HEK293 (cell line): ENCODE data around the gene PPOX.
A peak's percentile ranks its signal among the peaks of the same experiment; 100 is the strongest.

Source experiments
- GFI1B ChIP-seq: fragments of 450-650 bp; formaldehyde crosslinking; IDR thresholded peaks from 2 replicates; pipeline ENCODE4 v1.5.1; 2016; ENCODE audit warnings: missing biosample characterization, missing genetic modification characterization
- IKZF3 ChIP-seq: fragments of 450-650 bp; IDR thresholded peaks from 2 replicates; pipeline ENCODE4 v1.5.0; 2018; ENCODE audit warnings: missing biosample characterization, mild to moderate bottlenecking, missing genetic modification characterization, moderate library complexity
- KLF10 ChIP-seq: fragments of 450-650 bp; IDR thresholded peaks from 2 replicates; pipeline ENCODE4 v1.5.1; 2018; ENCODE audit warnings: missing biosample characterization, mild to moderate bottlenecking, missing genetic modification characterization
- KLF16 ChIP-seq: fragments of 450-650 bp; formaldehyde crosslinking; IDR thresholded peaks from 2 replicates; pipeline ENCODE4 v1.5.1; 2017; ENCODE audit warnings: missing biosample characterization, missing genetic modification characterization
- KLF9 ChIP-seq: fragments of 450-650 bp; formaldehyde crosslinking; IDR thresholded peaks from 2 replicates; pipeline ENCODE4 v1.5.1; 2016; ENCODE audit warnings: missing biosample characterization, missing genetic modification characterization, low read depth
- REPIN1 ChIP-seq: fragments of 450-650 bp; formaldehyde crosslinking; IDR thresholded peaks from 2 replicates; pipeline ENCODE4 v1.5.1; 2017; ENCODE audit warnings: missing biosample characterization, missing genetic modification characterization, low read depth
- ZBTB1 ChIP-seq: fragments of 450-650 bp; formaldehyde crosslinking; IDR thresholded peaks from 2 replicates; pipeline ENCODE4 v1.5.1; 2016; ENCODE audit warnings: missing biosample characterization, missing genetic modification characterization
- ZNF114 ChIP-seq: fragments of 450-650 bp; formaldehyde crosslinking; IDR thresholded peaks from 2 replicates; pipeline ENCODE4 v1.5.0; 2017; ENCODE audit warnings: missing biosample characterization, missing genetic modification characterization
- ZNF140 ChIP-seq: fragments of 450-650 bp; formaldehyde crosslinking; IDR thresholded peaks from 2 replicates; pipeline ENCODE4 v1.5.1; 2016; ENCODE audit warnings: missing biosample characterization, missing genetic modification characterization
- ZNF148 ChIP-seq: fragments of 450-650 bp; formaldehyde crosslinking; IDR thresholded peaks from 2 replicates; pipeline ENCODE4 v1.5.0; 2017; ENCODE audit warnings: missing biosample characterization, missing genetic modification characterization, borderline replicate concordance
- ZNF239 ChIP-seq: fragments of 450-650 bp; formaldehyde crosslinking; IDR thresholded peaks from 2 replicates; pipeline ENCODE4 v1.5.1; 2016; ENCODE audit warnings: missing biosample characterization, missing genetic modification characterization
- ZNF248 ChIP-seq: fragments of 450-650 bp; formaldehyde crosslinking; IDR thresholded peaks from 2 replicates; pipeline ENCODE4 v1.5.1; 2017; ENCODE audit warnings: missing biosample characterization, missing genetic modification characterization
- ZNF354C ChIP-seq: fragments of 450-650 bp; formaldehyde crosslinking; IDR thresholded peaks from 2 replicates; pipeline ENCODE4 v1.5.1; 2016; ENCODE audit warnings: missing biosample characterization, missing genetic modification characterization, low read depth, borderline replicate concordance
- ZNF423 ChIP-seq: fragments of 450-650 bp; formaldehyde crosslinking; IDR thresholded peaks from 2 replicates; pipeline ENCODE4 v1.5.1; 2016; ENCODE audit warnings: missing biosample characterization, missing genetic modification characterization
- ZNF510 ChIP-seq: fragments of 450-650 bp; formaldehyde crosslinking; IDR thresholded peaks from 2 replicates; pipeline ENCODE4 v1.5.1; 2018; ENCODE audit warnings: mild to moderate bottlenecking, missing genetic modification characterization, missing biosample characterization; ENCODE audit not compliant: insufficient replicate concordance
- ZNF558 ChIP-seq: fragments of 450-650 bp; formaldehyde crosslinking; IDR thresholded peaks from 2 replicates; pipeline ENCODE4 v1.5.1; 2016; ENCODE audit warnings: missing biosample characterization, missing genetic modification characterization
- ZNF571 ChIP-seq: fragments of 450-650 bp; formaldehyde crosslinking; IDR thresholded peaks from 2 replicates; pipeline ENCODE4 v1.5.0; 2017; ENCODE audit warnings: missing biosample characterization, missing genetic modification characterization
- ZNF585B ChIP-seq: fragments of 450-650 bp; formaldehyde crosslinking; IDR thresholded peaks from 2 replicates; pipeline ENCODE4 v1.5.1; 2016; ENCODE audit warnings: missing biosample characterization, missing genetic modification characterization
- ZNF600 ChIP-seq: fragments of 450-650 bp; formaldehyde crosslinking; IDR thresholded peaks from 2 replicates; pipeline ENCODE4 v1.5.1; 2016; ENCODE audit warnings: missing biosample characterization, missing genetic modification characterization
- ZNF610 ChIP-seq: fragments of 450-650 bp; formaldehyde crosslinking; IDR thresholded peaks from 2 replicates; pipeline ENCODE4 v1.5.1; 2016; ENCODE audit warnings: missing biosample characterization, missing genetic modification characterization, borderline replicate concordance
- ZNF654 ChIP-seq: fragments of 450-650 bp; formaldehyde crosslinking; IDR thresholded peaks from 2 replicates; pipeline ENCODE4 v1.5.1; 2016; ENCODE audit warnings: low read depth, missing biosample characterization, missing genetic modification characterization
- ZNF704 ChIP-seq: fragments of 450-650 bp; formaldehyde crosslinking; IDR thresholded peaks from 2 replicates; pipeline ENCODE4 v1.5.1; 2016; ENCODE audit warnings: missing biosample characterization, missing genetic modification characterization
- ZNF776 ChIP-seq: fragments of 450-650 bp; formaldehyde crosslinking; IDR thresholded peaks from 2 replicates; pipeline ENCODE4 v1.5.0; 2017; ENCODE audit warnings: missing biosample characterization, missing genetic modification characterization, borderline replicate concordance
- TF ChIP-seq, protein P1 (sequence below): fragments of 450-650 bp; formaldehyde crosslinking; IDR thresholded peaks from 2 replicates; pipeline ENCODE4 v1.5.1; 2016; ENCODE audit warnings: missing biosample characterization, missing genetic modification characterization
- TF ChIP-seq, protein P2 (sequence below): fragments of 450-650 bp; formaldehyde crosslinking; IDR thresholded peaks from 2 replicates; pipeline ENCODE4 v1.5.1; 2017; ENCODE audit warnings: missing biosample characterization, missing genetic modification characterization
- TF ChIP-seq, protein P3 (sequence below): fragments of 450-650 bp; formaldehyde crosslinking; IDR thresholded peaks from 2 replicates; pipeline ENCODE4 v1.5.1; 2016; ENCODE audit warnings: missing biosample characterization, missing genetic modification characterization
- TF ChIP-seq, protein P4 (sequence below): fragments of 450-650 bp; formaldehyde crosslinking; IDR thresholded peaks from 2 replicates; pipeline ENCODE4 v1.5.1; 2016; ENCODE audit warnings: missing biosample characterization, missing genetic modification characterization
- TF ChIP-seq, protein P5 (sequence below): fragments of 450-650 bp; formaldehyde crosslinking; IDR thresholded peaks from 2 replicates; pipeline ENCODE4 v1.5.1; 2017; ENCODE audit warnings: missing biosample characterization, mild to moderate bottlenecking, missing genetic modification characterization, moderate library complexity

Gene PPOX

DNA sequence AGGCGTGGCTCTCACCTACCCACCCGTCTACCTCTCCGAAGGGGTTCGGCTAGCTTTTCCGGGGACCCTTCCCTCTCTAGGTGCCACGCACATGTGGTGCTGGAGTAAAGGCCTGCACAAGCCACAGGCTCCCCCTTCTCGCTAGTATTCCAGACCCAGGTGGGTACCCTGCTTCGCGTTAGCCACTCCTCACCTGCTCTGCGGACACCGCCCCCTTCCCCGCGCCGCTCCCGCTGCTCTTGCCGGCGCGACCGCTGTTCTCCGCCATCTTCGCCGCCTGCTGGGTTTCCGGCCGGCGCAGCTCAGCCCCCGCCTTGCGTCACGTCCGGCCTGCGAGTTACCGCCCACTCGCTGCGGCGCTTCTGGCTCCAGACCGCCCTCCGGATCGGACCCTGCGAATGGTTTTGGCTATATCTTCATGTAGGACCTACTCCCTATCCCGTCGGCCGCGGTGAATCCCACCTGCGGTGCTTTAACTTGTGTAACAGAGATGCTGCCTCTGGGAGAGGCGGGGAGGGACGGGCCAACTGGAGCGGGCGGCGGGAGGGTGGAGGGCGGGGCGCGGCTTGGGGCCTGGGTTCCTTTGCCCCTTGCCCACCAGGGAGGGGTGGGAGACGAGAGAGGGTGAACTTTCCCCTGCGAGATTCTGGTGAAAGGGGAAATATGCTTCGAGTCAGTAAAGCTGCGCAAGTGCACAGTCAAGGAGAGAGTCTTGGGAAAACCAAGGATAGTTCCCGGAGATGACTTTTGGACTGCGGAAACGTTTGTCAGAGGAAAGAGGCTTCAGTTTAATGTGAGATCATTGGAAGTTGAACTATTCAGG is 48.3 kb upstream of the PPOX start, which contains the start of the genes NIT1 and PFDN2 (continued):
- TF ChIP-seq, protein P1, sequence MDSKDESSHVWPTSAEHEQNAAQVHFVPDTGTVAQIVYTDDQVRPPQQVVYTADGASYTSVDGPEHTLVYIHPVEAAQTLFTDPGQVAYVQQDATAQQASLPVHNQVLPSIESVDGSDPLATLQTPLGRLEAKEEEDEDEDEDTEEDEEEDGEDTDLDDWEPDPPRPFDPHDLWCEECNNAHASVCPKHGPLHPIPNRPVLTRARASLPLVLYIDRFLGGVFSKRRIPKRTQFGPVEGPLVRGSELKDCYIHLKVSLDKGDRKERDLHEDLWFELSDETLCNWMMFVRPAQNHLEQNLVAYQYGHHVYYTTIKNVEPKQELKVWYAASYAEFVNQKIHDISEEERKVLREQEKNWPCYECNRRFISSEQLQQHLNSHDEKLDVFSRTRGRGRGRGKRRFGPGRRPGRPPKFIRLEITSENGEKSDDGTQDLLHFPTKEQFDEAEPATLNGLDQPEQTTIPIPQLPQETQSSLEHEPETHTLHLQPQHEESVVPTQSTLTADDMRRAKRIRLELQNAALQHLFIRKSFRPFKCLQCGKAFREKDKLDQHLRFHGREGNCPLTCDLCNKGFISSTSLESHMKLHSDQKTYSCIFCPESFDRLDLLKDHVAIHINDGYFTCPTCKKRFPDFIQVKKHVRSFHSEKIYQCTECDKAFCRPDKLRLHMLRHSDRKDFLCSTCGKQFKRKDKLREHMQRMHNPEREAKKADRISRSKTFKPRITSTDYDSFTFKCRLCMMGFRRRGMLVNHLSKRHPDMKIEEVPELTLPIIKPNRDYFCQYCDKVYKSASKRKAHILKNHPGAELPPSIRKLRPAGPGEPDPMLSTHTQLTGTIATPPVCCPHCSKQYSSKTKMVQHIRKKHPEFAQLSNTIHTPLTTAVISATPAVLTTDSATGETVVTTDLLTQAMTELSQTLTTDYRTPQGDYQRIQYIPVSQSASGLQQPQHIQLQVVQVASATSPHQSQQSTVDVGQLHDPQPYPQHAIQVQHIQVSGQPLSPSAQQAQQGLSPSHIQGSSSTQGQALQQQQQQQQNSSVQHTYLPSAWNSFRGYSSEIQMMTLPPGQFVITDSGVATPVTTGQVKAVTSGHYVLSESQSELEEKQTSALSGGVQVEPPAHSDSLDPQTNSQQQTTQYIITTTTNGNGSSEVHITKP (tag by site-specific recombination): peak; percentile 92
- no peak for TF ChIP-seq ZNF585B (tag by site-specific recombination)
- TF ChIP-seq KLF9 (tag by site-specific recombination): peak; percentile 96
- TF ChIP-seq ZBTB1: no peak
- TF ChIP-seq ZNF704 (tag by site-specific recombination): peak; percentile 89
- TF ChIP-seq ZNF600 (tag by site-specific recombination): peak; percentile 97
- TF ChIP-seq ZNF248 (tag by site-specific recombination): no peak
- no peak for TF ChIP-seq ZNF140 (tag by site-specific recombination)
- no peak for TF ChIP-seq GFI1B
- TF ChIP-seq ZNF610: peak; percentile 98
- TF ChIP-seq, protein P2, sequence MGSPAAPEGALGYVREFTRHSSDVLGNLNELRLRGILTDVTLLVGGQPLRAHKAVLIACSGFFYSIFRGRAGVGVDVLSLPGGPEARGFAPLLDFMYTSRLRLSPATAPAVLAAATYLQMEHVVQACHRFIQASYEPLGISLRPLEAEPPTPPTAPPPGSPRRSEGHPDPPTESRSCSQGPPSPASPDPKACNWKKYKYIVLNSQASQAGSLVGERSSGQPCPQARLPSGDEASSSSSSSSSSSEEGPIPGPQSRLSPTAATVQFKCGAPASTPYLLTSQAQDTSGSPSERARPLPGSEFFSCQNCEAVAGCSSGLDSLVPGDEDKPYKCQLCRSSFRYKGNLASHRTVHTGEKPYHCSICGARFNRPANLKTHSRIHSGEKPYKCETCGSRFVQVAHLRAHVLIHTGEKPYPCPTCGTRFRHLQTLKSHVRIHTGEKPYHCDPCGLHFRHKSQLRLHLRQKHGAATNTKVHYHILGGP: no peak
- TF ChIP-seq, protein P3, sequence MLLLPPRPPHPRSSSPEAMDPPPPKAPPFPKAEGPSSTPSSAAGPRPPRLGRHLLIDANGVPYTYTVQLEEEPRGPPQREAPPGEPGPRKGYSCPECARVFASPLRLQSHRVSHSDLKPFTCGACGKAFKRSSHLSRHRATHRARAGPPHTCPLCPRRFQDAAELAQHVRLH (tag by site-specific recombination): peak; percentile 97
- TF ChIP-seq ZNF148: no peak
- peak; percentile 98 for TF ChIP-seq KLF16 (tag by site-specific recombination)
- peak; percentile 88 for TF ChIP-seq KLF10
- no peak for TF ChIP-seq ZNF776 (tag by site-specific recombination)
- no peak for TF ChIP-seq ZNF510 (tag by site-specific recombination)
- no peak for TF ChIP-seq ZNF239 (tag by site-specific recombination)
- no peak for TF ChIP-seq ZNF654
- TF ChIP-seq, protein P4, sequence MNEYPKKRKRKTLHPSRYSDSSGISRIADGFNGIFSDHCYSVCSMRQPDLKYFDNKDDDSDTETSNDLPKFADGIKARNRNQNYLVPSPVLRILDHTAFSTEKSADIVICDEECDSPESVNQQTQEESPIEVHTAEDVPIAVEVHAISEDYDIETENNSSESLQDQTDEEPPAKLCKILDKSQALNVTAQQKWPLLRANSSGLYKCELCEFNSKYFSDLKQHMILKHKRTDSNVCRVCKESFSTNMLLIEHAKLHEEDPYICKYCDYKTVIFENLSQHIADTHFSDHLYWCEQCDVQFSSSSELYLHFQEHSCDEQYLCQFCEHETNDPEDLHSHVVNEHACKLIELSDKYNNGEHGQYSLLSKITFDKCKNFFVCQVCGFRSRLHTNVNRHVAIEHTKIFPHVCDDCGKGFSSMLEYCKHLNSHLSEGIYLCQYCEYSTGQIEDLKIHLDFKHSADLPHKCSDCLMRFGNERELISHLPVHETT (tag by site-specific recombination): peak; percentile 26; the same call in 1 of the 2 replicates
- no peak for TF ChIP-seq ZNF354C (tag by site-specific recombination)
- TF ChIP-seq, protein P5, sequence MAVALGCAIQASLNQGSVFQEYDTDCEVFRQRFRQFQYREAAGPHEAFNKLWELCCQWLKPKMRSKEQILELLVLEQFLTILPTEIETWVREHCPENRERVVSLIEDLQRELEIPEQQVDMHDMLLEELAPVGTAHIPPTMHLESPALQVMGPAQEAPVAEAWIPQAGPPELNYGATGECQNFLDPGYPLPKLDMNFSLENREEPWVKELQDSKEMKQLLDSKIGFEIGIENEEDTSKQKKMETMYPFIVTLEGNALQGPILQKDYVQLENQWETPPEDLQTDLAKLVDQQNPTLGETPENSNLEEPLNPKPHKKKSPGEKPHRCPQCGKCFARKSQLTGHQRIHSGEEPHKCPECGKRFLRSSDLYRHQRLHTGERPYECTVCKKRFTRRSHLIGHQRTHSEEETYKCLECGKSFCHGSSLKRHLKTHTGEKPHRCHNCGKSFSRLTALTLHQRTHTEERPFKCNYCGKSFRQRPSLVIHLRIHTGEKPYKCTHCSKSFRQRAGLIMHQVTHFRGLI (tag by site-specific recombination): no peak
- no peak for TF ChIP-seq IKZF3 (tag by site-specific recombination)
- no peak for TF ChIP-seq ZNF558 (tag by site-specific recombination)
- TF ChIP-seq ZNF571 (tag by site-specific recombination): no peak
- peak; percentile 65; the same call in 1 of the 2 replicates for TF ChIP-seq ZNF423 (tag by site-specific recombination)
- TF ChIP-seq ZNF114: no peak
- TF ChIP-seq REPIN1: no peak
